Measurements from ENCODE around the gene FXYD6. TPM values are rescaled to one million over a fixed set of nuclear protein-coding genes. Genes with fewer than 3 reads are reported as not detected.

FXYD6 gene
- total RNA-seq, 1 donor from 2014 or later = not detected

DNA sequence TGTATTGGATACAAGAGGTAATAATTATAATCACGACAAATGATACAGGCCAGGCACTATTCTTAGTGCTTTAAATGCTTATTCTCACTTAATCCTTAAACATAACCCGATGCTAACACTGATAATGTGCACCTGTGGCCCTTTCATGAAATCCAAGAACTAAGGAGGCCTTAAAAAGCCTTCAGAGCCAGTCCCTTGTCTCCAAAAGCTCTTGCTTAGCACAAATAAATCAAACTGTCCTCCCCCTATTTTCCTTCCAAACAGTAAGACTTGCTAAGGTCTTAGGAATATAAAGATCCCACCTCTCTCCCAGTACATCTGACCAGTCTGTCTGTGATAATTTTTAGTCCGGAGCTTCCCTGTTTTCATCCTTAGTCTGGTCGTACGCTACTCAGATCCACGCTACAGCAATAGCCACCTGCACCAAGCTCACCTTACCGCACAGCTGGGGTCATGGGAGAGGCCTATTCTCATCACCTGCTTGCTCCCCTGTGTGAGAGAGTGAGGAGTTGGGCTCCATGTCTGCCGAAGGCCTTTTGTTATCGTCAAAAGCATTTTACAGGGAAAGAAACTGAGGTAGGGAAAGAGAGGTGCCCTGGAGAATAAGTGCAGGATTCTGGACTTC, 16.9 kb downstream of the FXYD6 start:
- ChIA-PET POLR2A (no interaction called here), CTCF (interaction anchor here (0.9 kb wide), 1 partner anchor 16 kb away, joined by 3 read pairs; no protein-coding TSS in a partner anchor)
- Mint-ChIP-seq H3K4me1 (no peaks in the 10 kb centered on the region), H3K27me3 (peaks cover 25% of the 10 kb centered on the region), H3K9me3 (no peaks in the 10 kb centered on the region), H3K4me3 (no peak overlapping the region), H3K36me3 (ENCODE audit: low read depth) (no peaks in the 10 kb centered on the region), H3K27ac (no peak overlapping the region)
- DNase-seq (no peak), ATAC-seq (ENCODE audit: low read depth) (no peak)
- intact Hi-C loops (cut with micrococcal nuclease) = no loop called here
- TF ChIP-seq, protein P1, sequence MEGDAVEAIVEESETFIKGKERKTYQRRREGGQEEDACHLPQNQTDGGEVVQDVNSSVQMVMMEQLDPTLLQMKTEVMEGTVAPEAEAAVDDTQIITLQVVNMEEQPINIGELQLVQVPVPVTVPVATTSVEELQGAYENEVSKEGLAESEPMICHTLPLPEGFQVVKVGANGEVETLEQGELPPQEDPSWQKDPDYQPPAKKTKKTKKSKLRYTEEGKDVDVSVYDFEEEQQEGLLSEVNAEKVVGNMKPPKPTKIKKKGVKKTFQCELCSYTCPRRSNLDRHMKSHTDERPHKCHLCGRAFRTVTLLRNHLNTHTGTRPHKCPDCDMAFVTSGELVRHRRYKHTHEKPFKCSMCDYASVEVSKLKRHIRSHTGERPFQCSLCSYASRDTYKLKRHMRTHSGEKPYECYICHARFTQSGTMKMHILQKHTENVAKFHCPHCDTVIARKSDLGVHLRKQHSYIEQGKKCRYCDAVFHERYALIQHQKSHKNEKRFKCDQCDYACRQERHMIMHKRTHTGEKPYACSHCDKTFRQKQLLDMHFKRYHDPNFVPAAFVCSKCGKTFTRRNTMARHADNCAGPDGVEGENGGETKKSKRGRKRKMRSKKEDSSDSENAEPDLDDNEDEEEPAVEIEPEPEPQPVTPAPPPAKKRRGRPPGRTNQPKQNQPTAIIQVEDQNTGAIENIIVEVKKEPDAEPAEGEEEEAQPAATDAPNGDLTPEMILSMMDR (IDR thresholded peaks at IDR 0.05) = no peak

DNA sequence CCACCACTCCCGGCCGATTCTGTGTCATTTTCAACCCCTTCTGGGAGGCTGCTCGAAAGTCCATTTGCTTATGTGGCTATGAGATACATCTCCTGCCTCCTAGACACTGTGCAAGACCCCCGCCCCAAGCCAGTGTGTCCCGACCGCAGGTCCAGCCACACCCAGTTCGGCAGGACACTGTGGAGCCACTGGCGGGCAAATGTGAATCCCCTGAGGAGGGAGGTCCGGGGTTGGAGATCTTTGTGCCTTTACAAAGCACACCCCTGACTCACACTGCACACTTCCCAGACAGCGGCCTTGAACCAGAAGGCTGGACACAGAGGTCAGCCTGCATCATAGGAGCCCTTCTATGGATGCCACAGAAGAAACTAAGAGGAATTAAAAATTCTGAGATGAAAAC, 17.4 kb downstream of the FXYD6 start:
- DNase-seq = no peak
- TF ChIP-seq, protein P1 (IDR thresholded peaks at IDR 0.05) = no peak
- Mint-ChIP-seq H3K27me3 (peaks cover 30% of the 10 kb centered on the region), H3K27ac (no peak overlapping the region), H3K4me1 (no peaks in the 10 kb centered on the region), H3K9me3 (no peaks in the 10 kb centered on the region), H3K4me3 (no peak overlapping the region), H3K36me3 (ENCODE audit: low read depth) (no peaks in the 10 kb centered on the region)
- ChIA-PET POLR2A (no interaction called here), CTCF (no interaction called here)
- no peak for ATAC-seq (ENCODE audit: low read depth)
- intact Hi-C loops (cut with micrococcal nuclease) = no loop called here

DNA sequence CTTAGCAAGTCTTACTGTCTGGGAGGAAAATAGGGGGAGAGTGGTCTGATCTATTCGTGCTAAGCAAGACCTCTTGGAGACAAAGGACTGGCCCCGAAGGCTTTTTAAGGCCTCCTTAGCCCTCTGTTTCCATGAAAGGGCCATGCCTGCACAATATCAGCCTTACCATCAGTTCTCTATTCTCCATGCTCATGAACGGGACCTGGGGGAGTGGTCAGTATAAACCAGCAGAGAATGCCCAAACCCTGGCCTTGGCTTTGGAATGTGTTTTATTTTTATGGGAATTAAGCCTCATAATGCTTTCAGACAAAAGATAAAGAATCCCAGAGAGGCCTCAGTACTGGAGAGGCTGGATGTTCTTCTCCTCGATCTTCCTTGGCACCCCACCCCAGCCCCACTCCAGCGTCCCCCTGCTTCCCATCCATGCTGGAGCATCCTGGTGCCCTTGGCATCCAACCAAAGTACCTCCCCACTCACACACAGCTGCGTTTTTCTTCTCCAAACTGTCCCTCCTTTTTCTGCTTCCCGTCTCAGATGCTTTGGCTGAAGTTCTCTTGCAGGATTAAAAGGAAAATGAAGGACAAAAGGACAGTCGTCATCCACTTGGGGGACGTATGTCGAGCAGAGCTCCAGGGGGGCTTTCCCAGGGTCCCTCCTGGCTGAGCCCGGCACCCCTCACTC, 18.6 kb downstream of the FXYD6 start:
- no peak overlapping the region for H3K27ac Mint-ChIP-seq
- ChIA-PET POLR2A (no interaction called here), CTCF (no interaction called here)
- no peaks in the 10 kb centered on the region for H3K9me3 Mint-ChIP-seq
- TF ChIP-seq, protein P1 (IDR thresholded peaks at IDR 0.05) = no peak
- H3K36me3 Mint-ChIP-seq (ENCODE audit: low read depth) = no peaks in the 10 kb centered on the region
- intact Hi-C loops (cut with micrococcal nuclease) = no loop called here
- H3K27me3 Mint-ChIP-seq = peaks cover 36% of the 10 kb centered on the region
- DNase-seq = no peak
- no peak overlapping the region for H3K4me3 Mint-ChIP-seq
- H3K4me1 Mint-ChIP-seq = no peaks in the 10 kb centered on the region
- ATAC-seq (ENCODE audit: low read depth) = no peak

DNA sequence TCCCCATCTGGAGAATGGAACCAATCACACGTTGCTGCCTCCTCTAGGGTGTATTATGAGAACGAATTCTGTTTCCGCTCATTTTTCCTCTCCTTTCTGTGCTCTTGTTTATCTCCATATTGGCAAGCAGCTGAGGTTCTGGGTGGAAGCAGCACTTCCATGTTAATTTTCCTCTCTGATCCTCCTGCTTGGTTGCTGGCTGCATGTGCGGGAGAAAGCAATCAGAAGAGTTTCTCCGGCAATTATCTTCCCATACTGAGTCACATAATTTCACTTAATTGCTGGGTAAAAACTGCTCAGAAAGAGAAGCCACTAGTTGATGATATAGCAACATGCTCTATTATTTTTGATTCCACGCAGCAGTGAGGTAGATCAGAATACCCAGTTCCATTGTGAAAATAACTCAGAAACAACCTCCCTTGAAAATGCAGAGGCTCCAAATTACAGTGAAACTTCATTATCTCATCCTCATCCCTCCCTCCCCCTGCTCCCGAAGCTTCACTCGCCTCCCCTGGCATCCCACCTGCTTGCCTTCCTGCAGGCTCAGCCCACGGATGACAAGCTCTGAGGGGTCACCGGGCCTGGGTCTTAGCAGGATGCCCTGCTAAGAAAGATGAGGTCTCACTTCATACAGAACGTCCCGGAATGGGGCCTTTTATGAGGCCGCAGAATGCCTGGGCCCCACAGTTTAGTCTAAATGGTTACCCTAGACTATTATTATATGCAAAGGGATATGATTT, 20.4 kb downstream of the FXYD6 start:
- H3K9me3 Mint-ChIP-seq = no peaks in the 10 kb centered on the region
- POLR2A ChIA-PET = no interaction called here
- no peak overlapping the region for H3K4me3 Mint-ChIP-seq
- ATAC-seq (ENCODE audit: low read depth) (no peak), DNase-seq (no peak)
- H3K27ac Mint-ChIP-seq = no peak overlapping the region
- intact Hi-C loops (cut with micrococcal nuclease) = no loop called here
- H3K27me3 Mint-ChIP-seq = peaks cover 44% of the 10 kb centered on the region
- H3K4me1 Mint-ChIP-seq = no peaks in the 10 kb centered on the region
- CTCF ChIA-PET = no interaction called here
- H3K36me3 Mint-ChIP-seq (ENCODE audit: low read depth) = no peaks in the 10 kb centered on the region
- TF ChIP-seq, protein P1 (IDR thresholded peaks at IDR 0.05) = no peak

DNA sequence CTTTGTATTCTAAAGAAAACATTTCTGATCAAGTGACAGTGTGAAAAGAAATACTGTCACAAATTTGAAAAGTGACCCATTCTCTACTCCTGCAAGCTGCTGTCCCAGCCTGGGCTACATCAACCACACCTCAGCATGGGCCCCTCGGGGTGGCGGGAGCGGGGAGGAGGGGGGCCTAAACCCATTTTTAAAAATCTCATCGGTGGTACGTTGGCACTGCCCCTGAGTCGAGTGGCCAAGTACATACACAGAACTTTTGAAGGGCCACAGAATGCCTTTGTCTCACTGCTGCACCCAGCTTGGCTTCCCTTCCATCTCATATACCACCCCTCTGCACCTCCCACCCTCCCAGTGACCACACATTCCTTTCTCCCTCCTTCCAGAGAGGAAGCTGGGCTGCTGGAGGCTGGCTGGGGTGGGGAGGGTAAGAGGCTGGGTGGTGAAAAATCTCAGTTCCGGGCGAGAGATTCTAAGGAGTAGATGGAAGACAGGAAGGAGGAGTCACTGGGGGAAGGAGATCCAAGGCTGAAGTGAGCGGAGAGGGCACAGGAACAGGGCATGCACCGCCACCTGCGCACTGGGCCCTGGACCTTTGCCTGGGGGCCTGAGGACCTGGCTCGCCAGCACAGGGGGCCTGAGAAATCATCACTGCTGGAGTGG, 21.1 kb downstream of the FXYD6 start:
- Mint-ChIP-seq H3K27ac (no peak overlapping the region), H3K4me3 (no peak overlapping the region), H3K4me1 (no peaks in the 10 kb centered on the region), H3K27me3 (peaks cover 44% of the 10 kb centered on the region), H3K36me3 (ENCODE audit: low read depth) (no peaks in the 10 kb centered on the region), H3K9me3 (no peaks in the 10 kb centered on the region)
- intact Hi-C loops (cut with micrococcal nuclease) = no loop called here
- POLR2A ChIA-PET = no interaction called here
- DNase-seq (no peak), ATAC-seq (ENCODE audit: low read depth) (no peak)
- CTCF ChIA-PET = no interaction called here
- TF ChIP-seq, protein P1 (IDR thresholded peaks at IDR 0.05) = no peak
